Keratinocyte (primary cell): ENCODE measurements around the gene FER1L5. TPM values are rescaled to one million over a fixed set of nuclear protein-coding genes. Genes with fewer than 3 reads are reported as not detected.

Experiments
- DNase-seq: peaks from one replicate; pipeline ENCODE4 v3.0.0-alpha.2; 2011; ENCODE audit warnings: low read depth, missing footprints, low spot score
- FAIRE-seq: peaks from 2 replicates; lab custom pipeline; 2011; peaks lifted over from hg19 to GRCh38; lab: Jason Lieb, UNC
- H2AFZ ChIP-seq: 2 replicates; pipeline ENCODE4 v1.6.0; 2012; ENCODE audit warnings: low read length, control low read depth, inconsistent platforms; ENCODE audit not compliant: control insufficient read depth
- H3K27ac ChIP-seq: 2 replicates; pipeline ENCODE4 v1.5.1; 2011; ENCODE audit warnings: low read length; ENCODE audit not compliant: control insufficient read depth, insufficient read depth
- H3K27me3 ChIP-seq: 3 replicates; pipeline ENCODE4 v1.6.0; 2011; ENCODE audit warnings: low read length; ENCODE audit not compliant: control insufficient read depth, insufficient read depth; ENCODE audit errors: extremely low read depth
- H3K36me3 ChIP-seq, 2 experiments: 2 replicates in 1 of 2; 3 replicates in 1 of 2; pipeline ENCODE4 v1.5.1; 2011; ENCODE audit warnings: low read length in 2 of 2, mild to moderate bottlenecking in 1 of 2; ENCODE audit not compliant: control insufficient read depth in 2 of 2, insufficient read depth in 2 of 2; ENCODE audit errors: extremely low read depth in 1 of 2
- H3K4me1 ChIP-seq: 3 replicates; pipeline ENCODE4 v1.5.1; 2011; ENCODE audit warnings: low read length; ENCODE audit not compliant: control insufficient read depth, insufficient read depth; ENCODE audit errors: extremely low read depth
- H3K4me2 ChIP-seq: 3 replicates; pipeline ENCODE4 v1.6.0; 2011; ENCODE audit warnings: low read depth, low read length; ENCODE audit not compliant: control insufficient read depth, insufficient read depth; ENCODE audit errors: extremely low read depth
- H3K4me3 ChIP-seq, 3 experiments: fragments of 200-600 bp in 1 of 3; sonication (generic) in 1 of 3; 2 replicates in 2 of 3; 3 replicates in 1 of 3; pipeline ENCODE4 v1.5.1; 2011 to 2016; ENCODE audit warnings: low read length in 3 of 3, mild to moderate bottlenecking in 3 of 3, control low read depth in 2 of 3, inconsistent platforms in 1 of 3, low read depth in 1 of 3, mixed read lengths in 1 of 3, mixed run types in 1 of 3, moderate library complexity in 1 of 3; ENCODE audit not compliant: control insufficient read depth in 2 of 3, insufficient read depth in 2 of 3; ENCODE audit errors: extremely low read depth in 1 of 3
- H3K79me2 ChIP-seq: 2 replicates; pipeline ENCODE4 v1.6.0; 2012; ENCODE audit warnings: low read length; ENCODE audit not compliant: control insufficient read depth, insufficient read depth
- H3K9ac ChIP-seq: 3 replicates; pipeline ENCODE4 v1.6.0; 2011; ENCODE audit warnings: low read length; ENCODE audit not compliant: control insufficient read depth, insufficient read depth; ENCODE audit errors: extremely low read depth
- H3K9me1 ChIP-seq: 3 replicates; pipeline ENCODE4 v1.6.0; 2011; ENCODE audit warnings: low read length; ENCODE audit not compliant: control insufficient read depth, insufficient read depth; ENCODE audit errors: extremely low read depth
- H3K9me3 ChIP-seq: 2 replicates; pipeline ENCODE4 v1.5.1; 2012; ENCODE audit warnings: low read depth, low read length; ENCODE audit not compliant: control insufficient read depth
- H4K20me1 ChIP-seq: 3 replicates; pipeline ENCODE4 v1.6.0; 2011; ENCODE audit warnings: low read length; ENCODE audit not compliant: control insufficient read depth, insufficient read depth; ENCODE audit errors: extremely low read depth
- CTCF ChIP-seq, 3 experiments: IDR thresholded peaks in 1 of 3; conservative IDR thresholded peaks in 1 of 3; optimal IDR thresholded peaks in 1 of 3; 2 replicates in 2 of 3; 3 replicates in 1 of 3; pipeline versions ENCODE3 to v1.5.1; 2011; ENCODE audit warnings: low read length in 3 of 3, mild to moderate bottlenecking in 3 of 3, moderate library complexity in 2 of 3, control low read depth in 1 of 3, inconsistent platforms in 1 of 3; ENCODE audit not compliant: insufficient read depth in 2 of 3; ENCODE audit errors: extremely low read depth in 1 of 3
- EZH2 ChIP-seq: IDR thresholded peaks from one replicate; pipeline ENCODE4 v1.6.1; 2012; ENCODE audit warnings: inconsistent platforms, mild to moderate bottlenecking, low read length, moderate library complexity
- dilution Hi-C: fragments of 300-500 bp; cut with MboI; formaldehyde crosslinking; loops from one replicate; pipeline ENCODE4 v1.7.0; 2020; ENCODE audit warnings: low sequenced_read_pairs; ENCODE audit not compliant: extremely low pct_ligation_motif_present
- polyA plus RNA-seq, 5 experiments: library from polyadenylated mRNA; depleted of rRNA in 3 of 5; stranded (reverse) in 3 of 5; stranded (forward) in 1 of 5; unstranded in 1 of 5; fragments of >200 nt; gene quantifications; 1 replicate in 1 of 5; 2 replicates in 3 of 5; 3 replicates in 1 of 5; pipeline versions ENCODE4 v1.2.1 to v1.2.3, GENCODE V29; 2011 to 2012; ENCODE audit warnings: missing spikeins in 2 of 5, low read depth in 1 of 5, low replicate concordance in 1 of 5

FER1L5 gene
- polyA plus RNA-seq, 1 donor (not counting 4 experiments of a cell fraction or from before 2014, with no cell fraction given), result 0.01 TPM

- H3K9ac ChIP-seq, result no peak overlapping the region
- no peaks in the 10 kb centered on the region for H3K9me3 ChIP-seq
- no peaks in the 10 kb centered on the region for H3K36me3 ChIP-seq
- FAIRE-seq (no peak), DNase-seq (no peak)
- no peaks in the 10 kb centered on the region for H3K79me2 ChIP-seq
- no peak for TF ChIP-seq CTCF (optimal IDR thresholded peaks at IDR 0.05 in 1 of 3, IDR thresholded peaks at IDR 0.05 in 1 of 3, conservative IDR thresholded peaks at IDR 0.05 in 1 of 3; ENCODE audit: extremely low read depth in 1 of 3, insufficient read depth in 2 of 3, low read length in 3 of 3)
- no peak for TF ChIP-seq EZH2
- H3K9me1 ChIP-seq, result no peaks in the 10 kb centered on the region
- H3K4me1 ChIP-seq, result no peaks in the 10 kb centered on the region
- H3K4me3 ChIP-seq, result no peak overlapping the region
- H3K4me2 ChIP-seq, result no peak overlapping the region
- H4K20me1 ChIP-seq, result no peaks in the 10 kb centered on the region
- dilution Hi-C loops, result no loop called here
- peaks cover 11% of the 10 kb centered on the region for H3K27me3 ChIP-seq
- H2AFZ ChIP-seq, result no peak overlapping the region
- H3K27ac ChIP-seq, result no peak overlapping the region
Observed at GRCh38 chr2:96679848-96680247, 37.3 kb downstream of the FER1L5 start.

GRCh38 chr2:96680561-96681141 lies 38.1 kb downstream of the FER1L5 start:
- H3K4me3 ChIP-seq, result no peak overlapping the region
- H3K79me2 ChIP-seq, result no peaks in the 10 kb centered on the region
- FAIRE-seq, result no peak
- H3K9me3 ChIP-seq, result no peaks in the 10 kb centered on the region
- DNase-seq, result no peak
- H3K9me1 ChIP-seq, result no peaks in the 10 kb centered on the region
- no peaks in the 10 kb centered on the region for H4K20me1 ChIP-seq
- H3K27me3 ChIP-seq, result peaks cover 20% of the 10 kb centered on the region
- H2AFZ ChIP-seq, result no peak overlapping the region
- no peaks in the 10 kb centered on the region for H3K36me3 ChIP-seq
- no peaks in the 10 kb centered on the region for H3K4me1 ChIP-seq
- no peak overlapping the region for H3K4me2 ChIP-seq
- TF ChIP-seq CTCF (optimal IDR thresholded peaks at IDR 0.05 in 1 of 3, IDR thresholded peaks at IDR 0.05 in 1 of 3, conservative IDR thresholded peaks at IDR 0.05 in 1 of 3; ENCODE audit: extremely low read depth in 1 of 3, insufficient read depth in 2 of 3, low read length in 3 of 3) (no peak), EZH2 (no peak)
- H3K9ac ChIP-seq, result no peak overlapping the region
- dilution Hi-C loops, result no loop called here
- no peak overlapping the region for H3K27ac ChIP-seq
